Measurements from ENCODE around the gene GFER. TPM values are rescaled to one million over a fixed set of nuclear protein-coding genes. Genes with fewer than 3 reads are reported as not detected.

Gene GFER
- total RNA-seq, 1 donor = 8.6 TPM

- no peak for TF ChIP-seq CTCF (IDR thresholded peaks at IDR 0.05; ENCODE audit: insufficient read depth, low read length)
- DNase-seq (ENCODE audit: low read depth) = no peak
Observed at GRCh38 chr16:2026461-2027023, 42.5 kb downstream of the GFER start, which contains the start of gene NHERF2. NHERF2 (plus strand) TSS chr16:2026902; CDS start chr16:2027006, 104 bp downstream.

GRCh38 chr16:2027024-2028010, 43.3 kb downstream of the GFER start:
- DNase-seq (ENCODE audit: low read depth) = peak; percentile 20
- H3K4me3 ChIP-seq (ENCODE audit: low read depth, low read length) = peak overlapping the region; percentile 67
- TF ChIP-seq CTCF (IDR thresholded peaks at IDR 0.05; ENCODE audit: insufficient read depth, low read length) = no peak

More at GRCh38 chr16:2026461-2027023, 42.5 kb downstream of the GFER start, which contains the start of gene NHERF2:
- peak within 1 kb of the TSS; percentile 67 for H3K4me3 ChIP-seq (ENCODE audit: low read depth, low read length)

GRCh38 chr16:2028146-2028545, 44.2 kb downstream of the GFER start:
- DNase-seq (ENCODE audit: low read depth) = no peak
- peak overlapping the region; percentile 67 for H3K4me3 ChIP-seq (ENCODE audit: low read depth, low read length)
- TF ChIP-seq CTCF (IDR thresholded peaks at IDR 0.05; ENCODE audit: insufficient read depth, low read length) = no peak

DNA sequence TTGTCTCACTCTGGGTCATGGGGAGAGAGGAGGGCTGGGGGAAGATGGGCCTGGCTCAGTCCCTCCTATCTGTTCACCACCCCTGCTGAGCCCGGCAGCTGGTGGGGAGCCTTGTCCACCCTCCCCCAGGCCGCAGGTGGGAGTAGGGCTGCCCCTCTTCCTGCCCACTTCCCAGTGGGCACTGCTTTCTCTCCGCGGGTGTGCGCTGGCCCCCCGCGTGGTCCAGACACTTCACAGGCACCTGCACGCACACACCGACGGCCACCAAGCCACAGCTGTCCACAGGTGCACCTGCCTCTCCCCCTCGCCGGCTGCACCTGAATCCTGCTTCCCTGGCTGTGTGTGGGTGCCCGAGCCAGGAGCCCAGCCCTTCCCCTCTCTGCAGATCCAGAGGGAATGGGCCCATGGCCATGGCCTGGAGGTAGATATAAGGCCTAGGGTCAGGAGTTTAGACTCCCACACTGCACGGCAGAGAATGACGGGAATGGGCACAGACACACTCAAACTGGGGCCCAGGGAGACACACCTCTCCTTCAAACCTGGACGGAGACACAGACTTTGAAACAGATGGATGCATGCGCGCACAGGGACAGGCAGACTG, 44.7 kb downstream of the GFER start:
- no peak for DNase-seq (ENCODE audit: low read depth)
- H3K4me3 ChIP-seq (ENCODE audit: low read depth, low read length) = no peak overlapping the region
- TF ChIP-seq CTCF (IDR thresholded peaks at IDR 0.05; ENCODE audit: insufficient read depth, low read length) = no peak

GRCh38 chr16:2029350-2029749, 45.4 kb downstream of the GFER start:
- DNase-seq (ENCODE audit: low read depth) = no peak
- TF ChIP-seq CTCF (IDR thresholded peaks at IDR 0.05; ENCODE audit: insufficient read depth, low read length) = no peak
- H3K4me3 ChIP-seq (ENCODE audit: low read depth, low read length) = no peak overlapping the region

DNA sequence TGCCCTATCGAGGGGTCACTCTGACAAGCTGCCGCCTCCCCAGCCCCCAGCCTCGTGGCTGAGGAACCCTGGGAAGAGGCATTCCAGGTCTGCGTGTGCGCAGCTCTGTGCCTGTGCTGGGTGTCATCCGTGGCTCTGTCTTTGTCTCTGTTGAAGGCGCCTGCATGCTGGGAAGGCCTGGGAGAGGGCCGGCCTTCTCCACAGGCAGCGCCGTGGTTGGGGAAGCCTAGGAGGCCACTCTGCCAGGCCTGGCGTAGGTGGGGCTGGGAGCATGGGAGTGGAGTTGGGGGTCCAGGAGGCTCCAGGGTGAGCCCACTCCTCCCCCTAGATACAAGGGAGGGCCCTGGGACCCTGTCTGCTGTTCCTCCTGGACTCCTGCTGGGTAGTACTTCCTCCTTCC, 46.0 kb downstream of the GFER start:
- no peak for DNase-seq (ENCODE audit: low read depth)
- TF ChIP-seq CTCF (IDR thresholded peaks at IDR 0.05; ENCODE audit: insufficient read depth, low read length) = no peak
- no peak overlapping the region for H3K4me3 ChIP-seq (ENCODE audit: low read depth, low read length)

Data from fibroblast of the aortic adventitia (primary cell).